ENCODE data around the gene CDH13.

GRCh38 chr16:83789642-83790401, 1163.1 kb downstream of the CDH13 start:
- TF ChIP-seq RARB (CRISPR knock-in tag; IDR thresholded peaks at IDR 0.05) (no peak), CTCF (IDR thresholded peaks at IDR 0.05) (no peak), SMC3 (IDR thresholded peaks at IDR 0.05) (no peak), HDAC2 (IDR thresholded peaks at IDR 0.05) (no peak), RAD21 (conservative IDR thresholded peaks at IDR 0.05 in 1 of 2, IDR thresholded peaks at IDR 0.05 in 1 of 2) (no peak), POLR2AphosphoS2 (conservative IDR thresholded peaks at IDR 0.05; ENCODE audit: low read length) (no peak), EP300 (IDR thresholded peaks at IDR 0.05) (no peak), POLR2A (IDR thresholded peaks at IDR 0.05; ENCODE audit: low read length) (no peak), GATA3 (IDR thresholded peaks at IDR 0.05; ENCODE audit: borderline replicate concordance) (no peak), CHD4 (IDR thresholded peaks at IDR 0.05; ENCODE audit: borderline replicate concordance) (no peak), BCL3 (IDR thresholded peaks at IDR 0.05) (no peak), MAX (IDR thresholded peaks at IDR 0.05) (no peak)
